GM19240 (cell line): ENCODE measurements around the gene CCNT2.
"Not testable (repeated sequence)": the region's sequence is repeated elsewhere in the genome, so short reads cannot be mapped to it uniquely, and the experiment has no call there.

Experiments
- DNase-seq: peaks from one replicate; pipeline ENCODE4 v3.0.0; 2011; ENCODE audit warnings: low spot score; ENCODE audit not compliant: insufficient read length

The CCNT2 gene

DNA sequence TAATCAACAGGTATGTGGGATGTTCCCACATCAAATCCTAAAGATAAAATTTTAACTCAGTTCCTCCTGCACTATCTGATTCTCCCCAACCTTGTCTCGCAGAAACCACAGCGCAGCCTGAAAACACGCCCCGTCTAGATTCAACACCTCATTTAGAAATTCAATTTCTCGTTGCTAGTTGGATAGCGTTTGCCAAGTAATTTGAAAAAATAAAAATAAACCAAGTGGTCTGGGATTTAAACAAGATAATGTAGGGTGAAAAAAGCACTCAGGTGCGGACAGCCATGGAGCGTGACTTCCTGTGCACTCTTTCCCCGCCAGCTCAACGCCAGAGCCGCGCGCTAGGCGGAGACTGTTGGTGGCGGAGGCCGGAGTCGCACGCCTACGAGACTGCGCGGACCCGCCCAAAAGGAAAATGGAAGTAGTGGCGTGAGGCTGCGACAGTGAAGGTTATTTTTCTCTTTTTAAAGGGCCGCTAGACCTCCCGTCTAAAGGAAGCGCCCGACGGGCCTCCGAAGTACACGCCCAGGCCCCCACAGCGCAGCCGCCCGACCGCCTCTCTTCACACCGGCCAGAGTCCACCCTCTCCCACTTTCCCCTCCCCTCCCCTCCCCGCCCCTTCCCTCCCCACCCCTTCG, 615 bp upstream of the CCNT2 start:
- peak; percentile 31 for DNase-seq

- DNase-seq = no peak
Measured at GRCh38 chr2:134919341-134920210, 954 bp downstream of the CCNT2 start.

- DNase-seq = no peak
Measured at GRCh38 chr2:134924912-134925311, 6.3 kb downstream of the CCNT2 start.

- DNase-seq = no peak
Measured at GRCh38 chr2:134926231-134926931, 7.8 kb downstream of the CCNT2 start.

DNA sequence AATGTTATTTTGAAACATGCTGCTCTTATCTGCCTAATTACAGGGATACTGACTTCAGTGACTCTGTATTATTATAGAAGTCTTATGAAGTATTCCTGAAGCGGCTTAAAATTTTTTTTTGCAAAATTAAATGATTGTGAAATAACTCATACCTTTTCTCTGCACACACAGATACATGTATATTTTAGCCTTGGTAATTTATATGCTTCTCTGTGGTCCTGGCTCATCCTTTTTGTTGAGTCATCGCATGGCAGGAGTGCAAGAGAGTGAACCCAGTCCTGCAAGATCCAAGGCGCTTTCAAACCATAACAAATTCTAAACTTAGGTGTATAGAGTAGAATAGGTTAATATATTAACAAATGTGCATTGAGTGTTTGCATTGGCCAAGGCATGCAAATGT, 8.6 kb downstream of the CCNT2 start:
- DNase-seq = no peak

DNA sequence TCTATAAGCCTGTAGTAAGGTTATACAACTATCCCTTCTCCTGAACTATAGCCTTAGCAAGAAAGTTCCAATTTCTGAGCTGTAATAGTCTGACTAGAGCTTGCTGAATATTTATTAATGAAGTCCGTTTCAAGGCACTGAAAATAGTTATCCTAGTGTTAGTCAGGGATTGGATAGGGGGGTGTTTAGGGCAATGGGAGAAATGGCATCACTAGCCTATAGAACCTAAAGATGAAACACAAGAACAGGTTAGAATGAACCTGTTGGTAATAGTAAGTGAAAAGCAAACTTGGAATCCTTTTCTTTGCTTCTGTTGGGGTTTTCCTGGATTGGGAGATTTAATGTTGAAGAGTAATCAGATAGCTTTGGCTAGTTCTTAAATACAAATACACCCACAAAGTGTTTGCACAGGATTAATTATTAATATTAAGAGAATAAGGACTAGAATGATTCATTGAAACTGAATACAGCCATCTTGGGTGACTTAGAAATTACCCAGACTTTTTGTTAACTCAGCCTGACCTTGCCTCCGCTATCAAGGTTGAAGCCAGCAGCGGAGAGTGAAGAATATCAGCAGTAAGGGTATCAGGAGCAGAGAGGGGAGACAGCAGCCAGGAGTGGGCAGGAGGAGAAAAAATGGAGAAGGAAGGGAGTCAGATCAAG, 14.4 kb downstream of the CCNT2 start:
- no peak for DNase-seq

GRCh38 chr2:134933732-134934131, 15.1 kb downstream of the CCNT2 start:
- DNase-seq = no peak

DNA sequence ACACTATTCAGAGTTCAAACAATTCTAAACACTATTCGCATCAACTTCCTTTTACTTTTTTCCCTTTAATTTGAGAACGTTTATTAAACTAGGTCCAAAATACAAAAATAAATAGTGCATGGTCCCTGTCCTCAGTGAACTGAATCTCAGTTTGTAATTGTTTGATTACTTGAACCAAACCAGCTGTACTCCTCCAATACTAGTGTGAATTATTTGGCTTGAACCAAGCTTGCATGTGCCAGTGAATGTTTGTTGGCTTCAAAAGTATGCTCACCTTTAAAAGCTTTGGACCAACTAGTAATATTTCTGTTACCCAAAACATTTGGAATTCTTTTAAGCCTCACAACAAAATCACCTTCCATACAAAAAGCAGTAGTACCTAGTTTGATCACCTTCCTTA, 15.5 kb downstream of the CCNT2 start:
- no peak for DNase-seq

DNA sequence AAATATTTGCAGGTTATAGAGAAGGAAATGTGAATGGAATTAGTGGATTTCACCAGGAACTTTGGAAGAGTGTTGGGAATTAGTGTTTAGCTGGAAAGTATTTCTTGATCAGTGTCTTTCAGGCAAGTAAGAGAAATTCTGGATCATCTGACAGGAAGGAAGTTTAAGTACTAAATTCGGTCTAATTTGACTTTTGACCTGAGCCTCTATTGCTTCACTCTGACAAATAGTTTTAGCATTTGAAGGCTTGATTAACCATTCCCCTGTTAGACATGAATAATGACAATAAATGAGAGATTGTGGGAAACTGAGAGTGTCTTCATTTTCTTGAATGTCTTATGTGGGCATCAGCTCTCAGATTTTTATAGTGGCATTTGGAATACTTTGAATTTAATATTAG, 16.0 kb downstream of the CCNT2 start:
- no peak for DNase-seq

DNA sequence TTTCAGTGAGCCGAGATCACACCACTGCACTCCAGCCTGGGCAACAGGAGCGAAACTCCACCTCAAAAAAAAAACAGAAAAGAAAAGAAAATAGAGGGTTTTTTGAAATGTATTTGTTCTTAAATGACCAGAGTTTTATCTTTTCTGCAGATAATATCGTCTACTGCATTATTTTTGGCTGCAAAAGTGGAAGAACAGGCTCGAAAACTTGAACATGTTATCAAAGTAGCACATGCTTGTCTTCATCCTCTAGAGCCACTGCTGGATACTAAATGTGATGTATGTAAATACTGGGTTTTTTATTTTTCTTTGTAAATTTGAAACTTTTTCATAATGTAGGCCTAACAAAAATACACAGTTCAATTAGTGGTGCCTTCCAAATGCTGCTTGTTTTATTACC, 18.1 kb downstream of the CCNT2 start:
- DNase-seq = no peak

- no peak for DNase-seq
Measured at GRCh38 chr2:134943540-134943939, 24.9 kb downstream of the CCNT2 start.

GRCh38 chr2:134944975-134945374, 26.4 kb downstream of the CCNT2 start:
- no peak for DNase-seq

GRCh38 chr2:134946073-134946472, 27.5 kb downstream of the CCNT2 start:
- DNase-seq = no peak

DNA sequence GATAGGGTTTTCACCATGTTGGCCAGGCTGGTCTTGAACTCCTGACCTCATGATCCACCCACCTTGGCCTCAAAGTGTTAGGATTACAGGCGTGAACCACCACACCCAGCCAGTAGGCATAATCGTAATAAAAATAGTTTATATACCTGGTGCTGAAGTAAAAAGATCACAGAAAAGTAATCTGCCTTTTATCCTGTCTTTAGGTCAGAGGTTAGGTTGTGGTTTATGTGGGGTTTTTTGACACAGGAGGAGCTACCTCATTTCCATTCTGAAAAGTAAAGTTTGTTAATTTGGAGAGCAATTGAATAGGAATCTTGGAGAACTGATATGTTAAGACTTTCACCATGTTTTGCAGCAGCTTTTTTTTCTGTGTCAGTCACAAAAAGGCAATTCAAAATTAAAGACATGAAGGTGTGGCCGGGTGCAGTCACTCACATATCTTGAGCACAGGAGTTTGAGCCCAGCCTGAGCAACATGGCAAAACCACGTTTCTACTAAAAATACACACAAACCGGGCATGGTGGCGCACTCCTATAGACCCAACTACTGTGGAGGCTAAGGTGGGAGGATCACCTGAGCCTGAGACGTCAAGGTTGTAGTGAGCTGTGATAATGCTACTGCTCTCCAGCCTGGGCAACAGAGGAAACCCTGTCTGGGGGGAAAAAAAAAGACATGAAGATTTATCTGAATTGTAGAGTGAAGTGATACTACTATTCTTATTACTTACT, 31.5 kb downstream of the CCNT2 start:
- no peak for DNase-seq

- DNase-seq = no peak
Measured at GRCh38 chr2:134950886-134951285, 32.3 kb downstream of the CCNT2 start.

DNA sequence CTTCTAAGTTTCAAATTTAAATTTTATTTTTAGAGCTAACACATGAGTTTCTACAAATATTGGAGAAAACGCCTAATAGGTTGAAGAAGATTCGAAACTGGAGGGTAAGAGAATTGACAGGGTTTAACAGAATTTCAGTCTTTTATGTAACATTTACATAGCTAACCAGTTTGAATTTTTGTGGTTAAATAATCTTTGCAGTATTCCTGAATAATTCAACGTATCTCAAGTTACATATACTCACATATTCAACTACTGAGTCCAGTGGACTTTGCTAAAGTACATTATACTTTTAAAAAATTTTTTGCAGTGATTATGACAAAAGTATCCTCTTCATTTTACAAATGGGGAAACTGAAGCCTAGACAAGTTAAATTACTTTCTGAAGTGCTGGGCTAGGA, 34.0 kb downstream of the CCNT2 start:
- DNase-seq = no peak

DNA sequence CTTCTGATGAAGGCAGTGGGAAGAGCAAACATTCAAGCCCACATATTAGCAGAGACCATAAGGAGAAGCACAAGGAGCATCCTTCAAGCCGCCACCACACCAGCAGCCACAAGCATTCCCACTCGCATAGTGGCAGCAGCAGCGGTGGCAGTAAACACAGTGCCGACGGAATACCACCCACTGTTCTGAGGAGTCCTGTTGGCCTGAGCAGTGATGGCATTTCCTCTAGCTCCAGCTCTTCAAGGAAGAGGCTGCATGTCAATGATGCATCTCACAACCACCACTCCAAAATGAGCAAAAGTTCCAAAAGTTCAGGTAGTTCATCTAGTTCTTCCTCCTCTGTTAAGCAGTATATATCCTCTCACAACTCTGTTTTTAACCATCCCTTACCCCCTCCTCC, 35.4 kb downstream of the CCNT2 start:
- no peak for DNase-seq

DNA sequence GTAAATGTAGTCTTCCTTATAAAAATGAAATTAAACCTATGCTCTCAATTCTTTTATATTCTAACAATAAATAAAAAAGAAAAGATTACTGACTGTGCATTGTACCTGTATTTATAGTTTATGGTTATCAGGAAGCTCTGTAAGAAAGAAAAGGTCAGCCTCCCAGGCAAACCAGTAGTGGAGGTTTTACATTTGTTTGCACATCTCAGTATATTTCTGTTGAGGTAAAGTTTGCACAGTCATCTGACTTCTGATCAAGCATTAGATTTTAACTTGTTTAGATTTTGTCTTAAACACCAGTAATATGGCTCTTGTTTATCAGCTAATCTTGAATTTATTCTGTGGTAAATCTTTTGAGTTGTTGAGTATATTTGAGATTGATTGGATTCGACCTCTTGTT, 37.1 kb downstream of the CCNT2 start:
- DNase-seq = no peak

GRCh38 chr2:134957477-134957876, 38.9 kb downstream of the CCNT2 start:
- DNase-seq = no peak

- DNase-seq = not testable (repeated sequence)
Measured at GRCh38 chr2:134967166-134967565, 48.5 kb downstream of the CCNT2 start.
